ENCODE measurements around the gene LHB.

Gene LHB

GRCh38 chr19:48970139-48970766 is 46.6 kb downstream of the LHB start:
- TF ChIP-seq CTCF (IDR thresholded peaks at IDR 0.05; ENCODE audit: borderline replicate concordance, extremely low read depth, low read length, poor library complexity, severe bottlenecking) (no peak), EZH2 (IDR thresholded peaks at IDR 0.05; ENCODE audit: borderline replicate concordance, low read depth, low read length, severe bottlenecking) (no peak)
- H3K4me2 ChIP-seq (ENCODE audit: insufficient read depth, low read length) = no peak overlapping the region
- no peaks in the 10 kb centered on the region for H3K9me3 ChIP-seq (ENCODE audit: insufficient read depth, low read length, severe bottlenecking)
- H3K4me3 ChIP-seq (ENCODE audit: low read depth in 1 of 2, low read length in 2 of 2) = no peak overlapping the region
- H3K27ac ChIP-seq (ENCODE audit: low read length) = peak overlapping the region; percentile 7; the same call in 1 of the 2 replicates
- H4K20me1 ChIP-seq (ENCODE audit: insufficient read depth, low read length) = peaks cover 14% of the 10 kb centered on the region
- no peak overlapping the region for H2AFZ ChIP-seq (ENCODE audit: low read depth, low read length)
- no peak overlapping the region for H3K9ac ChIP-seq (ENCODE audit: low read depth, low read length)
- peaks cover 71% of the 10 kb centered on the region for H3K36me3 ChIP-seq (ENCODE audit: insufficient read depth, low read length)
- ATAC-seq (ENCODE audit: insufficient read depth, low read depth) (no peak), DNase-seq (no peak)
- peaks cover 24% of the 10 kb centered on the region for H3K4me1 ChIP-seq (ENCODE audit: insufficient read depth, low read length)
- H3K27me3 ChIP-seq (ENCODE audit: insufficient read depth, low read length, poor library complexity) = no peaks in the 10 kb centered on the region
- peaks cover 17% of the 10 kb centered on the region for H3K79me2 ChIP-seq (ENCODE audit: insufficient read depth, low read length)

GRCh38 chr19:48969276-48970138 is 47.4 kb downstream of the LHB start:
- Histone ChIP-seq H3K4me1 (ENCODE audit: insufficient read depth, low read length) (peaks cover 28% of the 10 kb centered on the region), H3K27ac (ENCODE audit: low read length) (peak overlapping the region; percentile 51; the same call in 1 of the 2 replicates), H3K9me3 (ENCODE audit: insufficient read depth, low read length, severe bottlenecking) (no peaks in the 10 kb centered on the region), H4K20me1 (ENCODE audit: insufficient read depth, low read length) (peaks cover 14% of the 10 kb centered on the region), H3K9ac (ENCODE audit: low read depth, low read length) (no peak overlapping the region), H3K36me3 (ENCODE audit: insufficient read depth, low read length) (peaks cover 69% of the 10 kb centered on the region), H3K4me2 (ENCODE audit: insufficient read depth, low read length) (no peak overlapping the region), H3K27me3 (ENCODE audit: insufficient read depth, low read length, poor library complexity) (no peaks in the 10 kb centered on the region), H3K79me2 (ENCODE audit: insufficient read depth, low read length) (peaks cover 20% of the 10 kb centered on the region), H3K4me3 (ENCODE audit: low read depth in 1 of 2, low read length in 2 of 2) (no peak overlapping the region), H2AFZ (ENCODE audit: low read depth, low read length) (no peak overlapping the region)
- peak; percentile 67 for ATAC-seq (ENCODE audit: insufficient read depth, low read depth)
- TF ChIP-seq CTCF (IDR thresholded peaks at IDR 0.05; ENCODE audit: borderline replicate concordance, extremely low read depth, low read length, poor library complexity, severe bottlenecking) (no peak), EZH2 (IDR thresholded peaks at IDR 0.05; ENCODE audit: borderline replicate concordance, low read depth, low read length, severe bottlenecking) (no peak)
- DNase-seq = peak; percentile 84

GRCh38 chr19:48968813-48969218 is 48.1 kb downstream of the LHB start:
- Histone ChIP-seq H3K4me3 (ENCODE audit: low read depth in 1 of 2, low read length in 2 of 2) (no peak overlapping the region), H3K9ac (ENCODE audit: low read depth, low read length) (no peak overlapping the region), H3K4me2 (ENCODE audit: insufficient read depth, low read length) (no peak overlapping the region), H3K36me3 (ENCODE audit: insufficient read depth, low read length) (peaks cover 63% of the 10 kb centered on the region), H3K27ac (ENCODE audit: low read length) (no peak overlapping the region), H3K4me1 (ENCODE audit: insufficient read depth, low read length) (peaks cover 35% of the 10 kb centered on the region), H3K9me3 (ENCODE audit: insufficient read depth, low read length, severe bottlenecking) (no peaks in the 10 kb centered on the region), H4K20me1 (ENCODE audit: insufficient read depth, low read length) (peaks cover 14% of the 10 kb centered on the region), H3K27me3 (ENCODE audit: insufficient read depth, low read length, poor library complexity) (no peaks in the 10 kb centered on the region), H2AFZ (ENCODE audit: low read depth, low read length) (no peak overlapping the region), H3K79me2 (ENCODE audit: insufficient read depth, low read length) (peaks cover 22% of the 10 kb centered on the region)
- no peak for TF ChIP-seq EZH2 (IDR thresholded peaks at IDR 0.05; ENCODE audit: borderline replicate concordance, low read depth, low read length, severe bottlenecking)
- no peak for TF ChIP-seq CTCF (IDR thresholded peaks at IDR 0.05; ENCODE audit: borderline replicate concordance, extremely low read depth, low read length, poor library complexity, severe bottlenecking)
- ATAC-seq (ENCODE audit: insufficient read depth, low read depth) (no peak), DNase-seq (no peak)
